Activated CD8-positive, alpha-beta memory T cell treated with anti-CD3 and anti-CD28 coated beads, Interleukin-2, amount 10 ng/mL, durations not matched to agents 7 days and 5 days (primary cell): ENCODE measurements around the gene MSL3. TPM values are rescaled to one million over a fixed set of nuclear protein-coding genes. Genes with fewer than 3 reads are reported as not detected.

Experiments
- ATAC-seq: fragments of 150-1000 bp; cut with Tn5 transposase; one replicate; pipeline ENCODE4 v1.10.0; 2021; ENCODE audit warnings: moderate library complexity
- CTCF ChIA-PET: fragments of 350-600 bp; sonication (Branson Sonifier 250); formaldehyde crosslinking; loops from one replicate; lab custom pipeline; 2021; ENCODE audit warnings: antibody characterized with exemption; lab: Charles Lee
- DNase-seq: peaks from one replicate; pipeline ENCODE4 v3.0.0-alpha.2; 2020
- H3K27ac Mint-ChIP-seq: one replicate; pipeline ENCODE4 v1.8.0; 2021; ENCODE audit warnings: mild to moderate bottlenecking, mixed read lengths
- H3K27me3 Mint-ChIP-seq: one replicate; pipeline ENCODE4 v1.8.0; 2021; ENCODE audit warnings: mixed read lengths
- H3K36me3 Mint-ChIP-seq: one replicate; pipeline ENCODE4 v1.8.0; 2021; ENCODE audit warnings: mild to moderate bottlenecking, mixed read lengths
- H3K4me1 Mint-ChIP-seq: one replicate; pipeline ENCODE4 v1.8.0; 2021; ENCODE audit warnings: mixed read lengths
- H3K4me3 Mint-ChIP-seq: one replicate; pipeline ENCODE4 v1.8.0; 2021; ENCODE audit warnings: mild to moderate bottlenecking, moderate library complexity, mixed read lengths
- H3K9me3 Mint-ChIP-seq: one replicate; pipeline ENCODE4 v1.8.0; 2022; ENCODE audit warnings: low read depth, mixed read lengths
- total RNA-seq, 2 experiments: library from RNA; stranded (reverse); gene quantifications; one replicate each; pipeline ENCODE4 v1.2.3, GENCODE V29; 2021

MSL3 gene
- total RNA-seq: 10 to 100 TPM; 44.3 to 49.9 TPM

DNA sequence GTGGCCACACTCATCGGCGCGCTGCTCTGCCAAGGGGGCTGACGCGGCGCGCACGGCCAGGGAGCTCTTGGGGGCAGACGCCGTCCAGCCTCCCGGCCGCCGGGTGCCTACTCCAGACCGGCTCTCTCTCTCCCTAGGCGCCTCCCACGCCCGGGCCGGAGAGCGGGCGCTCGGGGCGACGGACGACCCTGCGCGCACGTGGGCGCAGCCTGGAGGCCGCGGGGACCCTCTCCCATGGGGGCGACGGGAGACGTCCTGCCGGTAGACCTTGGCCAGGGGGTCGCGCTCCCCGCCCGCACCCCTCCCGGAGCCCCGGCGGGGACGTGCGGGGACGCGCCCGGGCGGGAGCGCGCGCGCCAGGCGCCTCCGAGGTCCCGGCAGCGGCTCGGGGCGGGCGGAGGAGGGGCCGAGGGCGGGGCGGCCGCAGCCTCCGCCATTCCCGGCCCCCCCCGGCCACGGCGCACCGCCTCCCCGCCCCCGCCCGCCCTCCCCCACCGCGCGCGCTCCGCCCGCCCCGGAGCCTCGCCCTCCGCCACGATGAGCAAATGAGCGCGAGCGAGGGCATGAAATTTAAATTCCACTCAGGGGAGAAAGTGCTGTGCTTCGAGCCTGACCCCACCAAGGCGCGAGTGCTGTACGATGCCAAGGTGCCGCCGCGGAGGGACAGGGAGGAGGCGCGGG is at the start of gene MSL3:
Gene MSL3, plus strand, starts transcription at position 519 of the 681 bp plus-strand sequence. Its CDS starts 27 bp downstream, at position 546.
- CTCF ChIA-PET: interaction anchor here (0.6 to 2.7 kb wide), 3 partner anchors 11 to 14 kb away, joined by 3 to 18 read pairs (median 3); no protein-coding TSS in a partner anchor
- peak; percentile 44 for DNase-seq
- ATAC-seq: peak; percentile 60
- peaks cover 16% of the 10 kb centered on the region for H3K4me1 Mint-ChIP-seq
- H3K4me3 Mint-ChIP-seq: peak within 1 kb of the TSS; percentile 84
- no peaks in the 10 kb centered on the region for H3K9me3 Mint-ChIP-seq
- peak within 1 kb of the TSS; percentile 97 for H3K27ac Mint-ChIP-seq
- peaks cover 20% of the 10 kb centered on the region for H3K27me3 Mint-ChIP-seq
- H3K36me3 Mint-ChIP-seq: peaks cover 18% of the 10 kb centered on the region

- ATAC-seq (no peak), DNase-seq (no peak)
- no peaks in the 10 kb centered on the region for H3K36me3 Mint-ChIP-seq
- H3K4me3 Mint-ChIP-seq: no peak overlapping the region
- CTCF ChIA-PET: interaction anchor here (1.8 kb wide), 1 partner anchor 187 kb away, joined by 3 read pairs; no protein-coding TSS in a partner anchor
- no peaks in the 10 kb centered on the region for H3K27me3 Mint-ChIP-seq
- H3K27ac Mint-ChIP-seq: no peak overlapping the region
- no peaks in the 10 kb centered on the region for H3K9me3 Mint-ChIP-seq
- H3K4me1 Mint-ChIP-seq: no peaks in the 10 kb centered on the region
These were observed 35.7 kb upstream of the MSL3 start for GRCh38 chrX:11722304-11722703.

DNA sequence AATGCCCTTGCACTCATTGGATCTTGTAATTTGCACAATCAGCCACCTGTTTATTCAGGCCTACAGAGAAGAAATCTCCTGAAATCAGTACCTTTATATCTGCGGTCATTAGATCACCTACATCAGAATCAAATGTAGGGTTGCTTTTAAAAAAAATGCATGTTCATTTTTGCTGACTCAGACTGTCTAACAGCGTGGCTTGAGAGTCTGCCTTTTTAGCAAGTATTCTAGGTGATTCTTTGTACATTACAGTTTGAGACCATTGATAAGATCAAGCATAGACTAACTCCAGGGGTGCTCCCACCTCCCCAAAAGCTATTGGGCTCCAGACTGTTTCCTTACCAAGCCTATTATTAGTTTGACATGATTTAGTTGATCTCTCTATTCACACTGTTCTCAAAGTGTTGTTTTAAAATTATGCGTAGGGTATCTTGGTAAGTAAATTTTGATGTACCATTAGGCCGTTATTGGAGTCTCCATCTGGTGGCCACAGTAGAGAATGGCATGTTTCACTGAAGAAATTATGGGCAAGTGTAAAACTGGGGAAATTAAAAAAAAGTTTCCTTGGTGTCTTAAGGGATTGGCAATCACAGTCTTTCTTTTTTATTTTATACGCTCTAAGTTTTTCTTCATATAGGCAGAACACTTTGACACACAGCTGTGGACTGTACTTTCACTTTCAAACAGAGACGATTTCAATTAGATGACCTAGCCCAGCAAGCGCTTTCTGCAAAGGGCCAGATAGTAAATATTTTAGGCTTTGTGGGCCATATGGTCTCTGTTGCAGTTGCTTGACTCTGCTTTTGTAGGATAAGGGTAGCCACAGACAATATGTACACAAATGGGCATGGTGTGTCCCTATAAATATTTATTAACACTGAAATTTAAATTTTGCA is 33.7 kb upstream of the MSL3 start:
- Mint-ChIP-seq H3K36me3 (no peaks in the 10 kb centered on the region), H3K4me1 (no peaks in the 10 kb centered on the region), H3K27me3 (peaks cover 3% of the 10 kb centered on the region), H3K9me3 (no peaks in the 10 kb centered on the region), H3K4me3 (no peak overlapping the region), H3K27ac (no peak overlapping the region)
- DNase-seq (no peak), ATAC-seq (no peak)
- CTCF ChIA-PET: interaction anchor here (1.0 kb wide), 1 partner anchor 50 kb away, joined by 3 read pairs; no protein-coding TSS in a partner anchor

DNA sequence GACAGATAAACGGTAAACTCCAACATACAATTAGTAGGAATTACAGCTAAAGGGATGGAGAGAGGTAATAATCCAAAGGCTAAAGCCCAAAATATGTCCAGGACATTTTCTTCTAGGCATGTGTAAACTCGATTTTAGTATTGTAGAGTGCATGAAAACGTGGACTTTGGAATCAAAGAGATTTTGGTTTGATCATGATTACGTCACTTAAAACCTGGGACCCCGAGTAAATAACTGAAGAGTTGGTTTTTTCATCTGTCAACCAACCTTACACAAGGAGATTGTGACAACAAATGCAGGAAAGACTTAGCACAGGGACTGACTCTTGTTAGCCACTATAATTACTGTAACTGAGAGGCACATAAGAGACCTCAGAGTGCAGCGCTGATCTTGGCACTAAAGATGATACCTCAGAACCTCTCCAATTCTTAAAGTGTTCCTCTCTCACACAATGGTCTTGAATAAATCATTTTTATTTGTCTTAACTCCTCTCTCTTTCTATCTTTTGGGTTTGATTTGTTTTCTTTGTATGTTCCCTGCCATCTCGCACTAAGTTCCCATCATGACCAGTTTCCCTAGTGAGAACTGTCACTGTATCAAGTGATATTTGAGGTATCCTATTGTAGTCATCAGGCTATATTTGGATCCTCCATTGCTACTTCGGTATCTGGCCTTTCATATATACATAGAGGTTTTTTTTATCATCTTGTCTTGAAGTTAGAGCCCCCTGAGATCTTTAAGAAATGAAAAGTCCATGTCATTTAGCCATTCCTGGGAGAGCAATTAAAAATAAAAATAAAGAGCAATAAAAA is 32.2 kb upstream of the MSL3 start:
- no peak for ATAC-seq
- no peak for DNase-seq
- H3K9me3 Mint-ChIP-seq: no peaks in the 10 kb centered on the region
- H3K36me3 Mint-ChIP-seq: no peaks in the 10 kb centered on the region
- H3K4me1 Mint-ChIP-seq: no peaks in the 10 kb centered on the region
- peaks cover 8% of the 10 kb centered on the region for H3K27me3 Mint-ChIP-seq
- CTCF ChIA-PET: no interaction called here
- no peak overlapping the region for H3K27ac Mint-ChIP-seq
- no peak overlapping the region for H3K4me3 Mint-ChIP-seq

DNA sequence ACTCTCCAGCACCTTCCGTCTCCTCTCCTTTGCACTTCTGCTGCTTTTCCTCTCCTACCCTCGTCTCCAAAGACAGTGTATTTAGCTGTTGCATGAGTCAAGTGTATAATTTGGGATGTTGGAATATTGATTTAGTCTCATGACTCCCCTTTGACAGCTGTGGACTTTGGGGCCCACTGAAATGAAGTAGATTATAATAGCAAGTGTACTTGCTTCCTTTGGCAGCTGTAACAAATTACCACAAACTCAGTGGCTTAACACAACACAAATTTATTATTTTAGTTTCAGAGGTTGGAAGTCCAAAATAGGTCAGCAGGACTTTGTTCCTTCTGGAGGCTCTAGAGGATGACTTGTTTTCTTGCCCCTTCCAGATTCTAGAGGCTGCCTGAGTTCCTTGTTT is 29.5 kb upstream of the MSL3 start:
- no peaks in the 10 kb centered on the region for H3K4me1 Mint-ChIP-seq
- CTCF ChIA-PET: no interaction called here
- H3K9me3 Mint-ChIP-seq: no peaks in the 10 kb centered on the region
- no peak for DNase-seq
- H3K27ac Mint-ChIP-seq: no peak overlapping the region
- H3K27me3 Mint-ChIP-seq: peaks cover 18% of the 10 kb centered on the region
- no peak for ATAC-seq
- no peaks in the 10 kb centered on the region for H3K36me3 Mint-ChIP-seq
- no peak overlapping the region for H3K4me3 Mint-ChIP-seq

GRCh38 chrX:11733614-11734013 is 24.4 kb upstream of the MSL3 start:
- no peak overlapping the region for H3K27ac Mint-ChIP-seq
- no peaks in the 10 kb centered on the region for H3K4me1 Mint-ChIP-seq
- CTCF ChIA-PET: no interaction called here

DNA sequence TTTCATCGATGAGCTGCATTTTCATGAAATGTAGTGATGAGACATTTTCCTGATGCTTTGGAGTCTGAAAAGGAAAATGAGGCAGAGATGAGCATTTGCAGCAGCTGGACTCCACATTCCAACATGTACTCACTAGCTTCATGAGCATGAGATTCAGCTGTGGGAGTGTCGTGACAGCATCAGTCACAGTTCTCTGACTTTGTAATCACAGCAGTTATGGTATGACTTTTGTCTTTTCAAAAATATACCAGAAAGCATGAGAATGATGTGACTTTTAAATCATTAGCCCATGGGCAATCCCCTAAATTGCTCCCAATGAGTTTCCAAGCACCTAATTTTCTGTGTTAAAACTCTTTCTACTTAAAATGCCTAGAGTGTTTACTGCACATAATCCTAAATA is 18.3 kb upstream of the MSL3 start:
- Mint-ChIP-seq H3K9me3 (no peaks in the 10 kb centered on the region), H3K27ac (no peak overlapping the region), H3K27me3 (peaks cover 9% of the 10 kb centered on the region), H3K4me1 (no peaks in the 10 kb centered on the region), H3K4me3 (no peak overlapping the region), H3K36me3 (no peaks in the 10 kb centered on the region)
- ATAC-seq (no peak), DNase-seq (no peak)
- CTCF ChIA-PET: no interaction called here

More at GRCh38 chrX:11733614-11734013, 24.4 kb upstream of the MSL3 start:
- H3K27me3 Mint-ChIP-seq: peaks cover 28% of the 10 kb centered on the region
- DNase-seq: no peak
- no peaks in the 10 kb centered on the region for H3K9me3 Mint-ChIP-seq
- no peak overlapping the region for H3K4me3 Mint-ChIP-seq
- no peak for ATAC-seq
- H3K36me3 Mint-ChIP-seq: no peaks in the 10 kb centered on the region

- ATAC-seq: no peak
- Mint-ChIP-seq H3K36me3 (no peaks in the 10 kb centered on the region), H3K27ac (no peak overlapping the region)
These were observed 17.2 kb upstream of the MSL3 start for GRCh38 chrX:11740794-11741193.

DNA sequence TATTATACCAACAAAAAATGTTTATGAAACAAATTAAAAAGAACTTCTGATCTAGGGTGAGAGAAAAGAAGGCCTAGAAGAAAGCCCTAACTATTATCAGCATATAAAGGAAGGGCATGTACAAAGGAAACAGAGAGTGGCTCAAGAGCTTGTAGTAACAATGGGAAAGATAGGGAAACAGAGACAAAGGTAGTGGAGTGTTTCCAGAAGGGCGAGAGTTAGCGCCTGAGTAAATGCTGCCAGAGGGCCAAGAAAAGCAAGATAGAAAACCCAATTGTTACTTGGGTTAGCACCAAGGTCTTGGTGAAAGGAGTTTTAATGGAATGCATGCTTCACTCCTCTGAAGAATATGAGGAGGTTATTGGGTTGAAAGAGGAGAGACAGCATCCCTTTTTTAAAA is 16.5 kb upstream of the MSL3 start:
- no peak for ATAC-seq
- no peaks in the 10 kb centered on the region for H3K36me3 Mint-ChIP-seq
- H3K9me3 Mint-ChIP-seq: no peaks in the 10 kb centered on the region
- no peak for DNase-seq
- no peaks in the 10 kb centered on the region for H3K4me1 Mint-ChIP-seq
- H3K27me3 Mint-ChIP-seq: peaks cover 6% of the 10 kb centered on the region
- H3K4me3 Mint-ChIP-seq: no peak overlapping the region
- H3K27ac Mint-ChIP-seq: no peak overlapping the region
- CTCF ChIA-PET: no interaction called here

More at GRCh38 chrX:11740794-11741193, 17.2 kb upstream of the MSL3 start:
- H3K4me1 Mint-ChIP-seq: no peaks in the 10 kb centered on the region
- peaks cover 6% of the 10 kb centered on the region for H3K27me3 Mint-ChIP-seq
- H3K9me3 Mint-ChIP-seq: no peaks in the 10 kb centered on the region
- H3K4me3 Mint-ChIP-seq: no peak overlapping the region
- CTCF ChIA-PET: no interaction called here
- no peak for DNase-seq

DNA sequence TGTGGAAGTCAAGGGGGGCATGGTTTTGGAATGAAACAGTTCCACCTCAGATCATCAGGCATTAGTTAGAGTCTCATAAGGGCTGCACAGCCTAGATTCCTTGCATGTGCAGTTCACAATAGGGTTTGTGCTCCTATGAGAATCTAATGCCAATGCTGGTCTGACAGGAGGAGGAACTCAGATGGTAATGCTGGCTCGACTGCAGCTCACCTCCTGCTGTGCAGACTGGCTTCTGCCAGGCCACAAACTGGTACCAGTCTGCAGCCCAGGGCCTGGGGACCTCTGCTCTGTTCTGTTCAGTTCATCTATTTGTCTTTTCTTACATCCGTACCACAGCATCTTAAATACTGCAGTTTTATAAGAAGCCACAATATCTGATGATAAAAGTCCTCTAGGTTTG is 12.2 kb upstream of the MSL3 start:
- Mint-ChIP-seq H3K36me3 (no peaks in the 10 kb centered on the region), H3K4me3 (no peak overlapping the region), H3K9me3 (no peaks in the 10 kb centered on the region), H3K27me3 (peaks cover 7% of the 10 kb centered on the region), H3K4me1 (no peaks in the 10 kb centered on the region), H3K27ac (no peak overlapping the region)
- ATAC-seq (no peak), DNase-seq (no peak)
- CTCF ChIA-PET: interaction anchor here (1.2 kb wide), 1 partner anchor 12 kb away, joined by 3 read pairs; the partner anchor contains the start of gene MSL3

- Mint-ChIP-seq H3K27me3 (peaks cover 9% of the 10 kb centered on the region), H3K4me1 (no peaks in the 10 kb centered on the region), H3K4me3 (no peak overlapping the region), H3K27ac (no peak overlapping the region), H3K9me3 (no peaks in the 10 kb centered on the region), H3K36me3 (no peaks in the 10 kb centered on the region)
- DNase-seq (no peak), ATAC-seq (no peak)
- CTCF ChIA-PET: no interaction called here
These were observed 8.0 kb upstream of the MSL3 start for GRCh38 chrX:11750046-11750445.

- Mint-ChIP-seq H3K4me1 (no peaks in the 10 kb centered on the region), H3K9me3 (no peaks in the 10 kb centered on the region), H3K27ac (no peak overlapping the region), H3K27me3 (peaks cover 12% of the 10 kb centered on the region), H3K36me3 (no peaks in the 10 kb centered on the region), H3K4me3 (no peak overlapping the region)
- ATAC-seq (no peak), DNase-seq (no peak)
- CTCF ChIA-PET: no interaction called here
These were observed 7.3 kb upstream of the MSL3 start for GRCh38 chrX:11750694-11751093.

DNA sequence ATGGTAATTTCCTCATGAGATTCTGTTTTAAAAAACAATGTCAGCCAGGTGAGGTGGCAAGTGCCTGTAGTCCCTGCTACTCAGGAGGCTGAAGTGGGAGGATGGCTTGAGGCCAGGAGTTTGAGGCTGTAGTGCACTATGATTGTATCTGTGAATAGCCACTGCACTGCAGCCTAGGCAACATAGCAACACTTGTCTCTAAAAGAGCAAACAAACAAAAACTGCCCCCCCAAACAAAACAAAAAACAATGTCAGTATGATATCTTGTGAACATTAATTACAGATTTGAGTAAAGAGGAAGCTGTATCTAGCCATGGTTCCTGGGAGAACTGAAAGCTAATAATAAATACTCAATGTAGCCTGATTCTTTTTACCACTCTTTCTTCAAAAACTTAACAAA is 6.8 kb upstream of the MSL3 start:
- ATAC-seq: no peak
- Mint-ChIP-seq H3K4me1 (no peaks in the 10 kb centered on the region), H3K4me3 (no peak overlapping the region), H3K27me3 (peaks cover 17% of the 10 kb centered on the region), H3K36me3 (no peaks in the 10 kb centered on the region), H3K9me3 (no peaks in the 10 kb centered on the region), H3K27ac (no peak overlapping the region)
- no peak for DNase-seq
- CTCF ChIA-PET: no interaction called here
